Measurements from ENCODE around the gene RIN3.

The RIN3 gene

DNA sequence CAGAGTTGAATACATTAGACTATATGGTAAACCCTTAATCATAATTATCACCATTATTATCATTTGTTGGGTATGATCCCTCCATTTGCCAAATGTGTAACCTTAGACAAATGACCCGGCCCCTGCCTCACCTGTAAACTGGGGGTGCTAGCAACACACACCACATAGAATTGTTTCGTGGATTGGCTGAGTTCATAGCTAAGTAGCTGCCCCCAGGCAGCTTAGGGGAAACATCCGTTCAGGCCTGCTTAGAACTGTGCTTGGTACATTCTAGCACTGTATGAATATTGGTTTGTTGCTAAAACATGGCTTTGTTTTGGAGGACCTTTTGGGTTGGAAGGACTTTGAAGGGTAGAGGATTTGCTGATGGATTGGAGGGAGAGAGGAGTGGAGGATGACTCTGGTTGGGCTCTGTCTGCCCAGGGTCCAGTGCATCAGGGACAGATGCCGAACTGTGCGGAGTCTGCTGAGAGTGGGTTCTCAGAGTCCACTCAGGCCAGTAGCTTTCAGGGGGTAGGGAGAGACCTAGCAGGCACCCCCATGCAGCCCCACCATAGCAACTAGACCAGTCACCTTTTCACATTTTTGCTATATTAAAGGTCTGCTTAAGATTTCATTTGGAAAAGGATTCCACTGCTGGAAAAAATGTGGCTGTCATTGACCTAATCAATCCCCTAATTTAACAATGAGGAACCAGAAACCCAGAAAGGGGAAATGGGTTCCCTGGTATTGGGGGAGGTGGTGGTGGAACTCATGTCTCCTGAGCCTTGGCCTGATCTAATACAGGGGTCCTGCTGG, 2.2 kb downstream of the RIN3 start:
- FAIRE-seq = no peak

DNA sequence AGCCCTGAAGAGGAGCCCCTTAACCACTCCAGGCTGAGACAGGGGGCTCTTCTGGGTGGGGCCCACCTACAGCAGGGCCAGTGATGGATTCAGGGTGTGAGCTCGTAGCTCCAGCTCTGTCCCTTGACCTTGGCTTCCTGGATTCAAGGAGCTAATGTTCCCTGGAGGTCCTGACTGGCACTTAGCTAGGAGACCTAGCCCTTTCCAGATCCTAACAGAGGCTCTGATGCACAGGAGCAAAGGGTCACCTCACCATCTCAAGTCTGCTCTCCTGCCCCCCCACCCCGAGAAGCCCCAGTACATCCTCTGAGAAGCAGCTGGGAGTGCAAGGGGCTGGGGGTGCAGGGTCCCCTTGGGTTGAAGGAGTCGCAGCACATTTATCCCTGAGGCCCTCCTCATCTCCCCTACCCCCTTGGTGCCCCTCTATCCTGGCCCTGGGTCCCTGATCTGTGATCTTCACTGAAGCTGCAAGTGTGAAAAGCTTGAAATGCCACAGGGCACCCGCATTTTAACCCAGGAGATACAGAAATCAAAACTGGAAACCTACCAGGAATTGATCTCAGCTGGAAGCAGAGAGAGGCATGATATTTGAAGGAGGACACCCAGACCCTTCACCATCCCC, 2.9 kb downstream of the RIN3 start:
- FAIRE-seq (no peak), DNase-seq (ENCODE audit: insufficient read length, low spot score) (no peak)
- TF ChIP-seq CTCF (IDR thresholded peaks at IDR 0.05; ENCODE audit: insufficient read depth, missing control alignments) = no peak

More for the DNA sequence above, 2.2 kb downstream of the RIN3 start:
- no peak for TF ChIP-seq CTCF (IDR thresholded peaks at IDR 0.05; ENCODE audit: insufficient read depth, missing control alignments)
- DNase-seq (ENCODE audit: insufficient read length, low spot score) = no peak

GRCh38 chr14:92516966-92517506, 3.5 kb downstream of the RIN3 start:
- TF ChIP-seq CTCF (IDR thresholded peaks at IDR 0.05; ENCODE audit: insufficient read depth, missing control alignments) = no peak
- FAIRE-seq (no peak), DNase-seq (ENCODE audit: insufficient read length, low spot score) (no peak)

- no peak for TF ChIP-seq CTCF (IDR thresholded peaks at IDR 0.05; ENCODE audit: insufficient read depth, missing control alignments)
- no peak for FAIRE-seq
- no peak for DNase-seq (ENCODE audit: insufficient read length, low spot score)
Measured at GRCh38 chr14:92517761-92518160, 4.2 kb downstream of the RIN3 start.

GRCh38 chr14:92519246-92520101, 5.9 kb downstream of the RIN3 start:
- no peak for TF ChIP-seq CTCF (IDR thresholded peaks at IDR 0.05; ENCODE audit: insufficient read depth, missing control alignments)
- FAIRE-seq (no peak), DNase-seq (ENCODE audit: insufficient read length, low spot score) (no peak)

DNA sequence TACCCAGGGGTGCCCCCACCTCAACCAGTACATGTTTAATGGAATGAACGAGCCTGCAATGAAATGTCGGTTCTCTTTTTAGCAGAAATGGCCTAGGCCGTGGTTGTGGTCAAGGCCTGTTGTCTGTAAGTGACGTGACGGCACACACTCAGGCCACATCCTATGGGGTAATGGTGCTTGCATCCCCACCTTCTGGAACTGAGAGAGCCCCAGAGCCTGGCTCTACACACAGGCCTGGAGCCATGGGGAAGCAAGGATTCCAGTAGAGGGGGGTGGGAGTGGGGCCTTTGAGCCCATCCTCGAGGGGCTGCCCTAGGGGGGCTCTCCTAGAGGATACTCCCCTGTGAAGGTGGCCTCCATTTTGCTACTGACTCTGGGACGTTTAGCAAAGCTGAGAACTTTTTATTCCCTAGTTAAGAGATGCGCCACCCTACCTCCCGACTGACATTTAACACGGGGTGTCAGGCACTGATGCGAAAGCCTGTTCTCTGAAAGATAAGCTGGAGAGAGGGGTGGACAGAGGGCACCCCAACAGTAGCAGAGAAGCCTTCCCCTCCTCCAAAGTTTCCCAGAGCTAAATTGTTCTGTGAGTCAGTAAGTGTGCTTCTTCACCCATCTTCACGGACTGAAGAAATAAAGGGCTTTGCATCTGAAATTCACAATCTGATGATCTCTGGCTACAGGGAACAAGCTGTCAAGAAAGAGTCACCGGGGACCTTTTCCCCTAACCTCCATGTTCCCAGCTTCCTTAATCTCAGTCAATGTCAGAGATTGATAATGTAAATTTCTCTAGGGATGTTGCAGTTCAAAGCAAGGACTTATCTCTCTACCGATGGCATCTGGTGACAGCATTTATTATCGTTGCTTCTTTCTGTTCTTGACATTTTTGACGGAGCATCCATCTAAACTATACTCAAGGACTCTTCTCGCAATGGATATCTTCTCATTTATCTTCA, 6.8 kb downstream of the RIN3 start:
- FAIRE-seq (no peak), DNase-seq (ENCODE audit: insufficient read length, low spot score) (no peak)
- TF ChIP-seq CTCF (IDR thresholded peaks at IDR 0.05; ENCODE audit: insufficient read depth, missing control alignments) = no peak

All from D721Med (cell line).